AG09309 (cell line): Measurements from ENCODE around the gene RAD51B.
"Not testable (repeated sequence)": the region's sequence is repeated elsewhere in the genome, so short reads cannot be mapped to it uniquely, and the experiment has no call there.

Experiments used
- DNase-seq: peaks from one replicate; pipeline ENCODE4 v3.0.0-alpha.2; 2010; ENCODE audit warnings: low read depth
- H3K4me3 ChIP-seq: 2 replicates; pipeline ENCODE4 v1.5.1; 2011; ENCODE audit warnings: mild to moderate bottlenecking, low read depth, low read length, moderate library complexity; ENCODE audit not compliant: control insufficient read depth
- TF ChIP-seq, protein P1 (sequence below): IDR thresholded peaks from 2 replicates; pipeline ENCODE4 v1.5.1; 2011; ENCODE audit warnings: mild to moderate bottlenecking, low read depth, low read length, inconsistent platforms; ENCODE audit not compliant: insufficient read depth, control insufficient read depth; ENCODE audit errors: missing control alignments

Gene RAD51B

DNA sequence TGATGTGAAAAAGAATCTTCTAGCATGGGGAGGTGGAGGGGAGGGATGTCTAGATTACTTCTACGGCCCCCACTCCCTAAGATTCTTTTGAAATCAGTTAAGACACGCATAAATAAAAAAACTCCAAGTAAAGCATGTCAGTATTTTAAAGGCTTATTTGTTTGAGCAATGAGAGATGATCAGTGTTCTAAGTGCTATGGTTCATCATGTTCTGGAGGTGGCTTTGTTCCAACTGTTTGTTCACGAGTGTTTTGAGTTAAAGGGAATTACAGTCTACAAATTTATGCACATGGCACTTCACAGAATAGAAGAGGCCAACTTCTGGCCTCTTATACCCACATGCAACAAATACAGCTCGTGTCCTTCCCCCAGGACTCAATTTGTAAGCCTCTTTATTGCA is 394.9 kb downstream of the RAD51B start:
- DNase-seq: no peak
- TF ChIP-seq, protein P1, sequence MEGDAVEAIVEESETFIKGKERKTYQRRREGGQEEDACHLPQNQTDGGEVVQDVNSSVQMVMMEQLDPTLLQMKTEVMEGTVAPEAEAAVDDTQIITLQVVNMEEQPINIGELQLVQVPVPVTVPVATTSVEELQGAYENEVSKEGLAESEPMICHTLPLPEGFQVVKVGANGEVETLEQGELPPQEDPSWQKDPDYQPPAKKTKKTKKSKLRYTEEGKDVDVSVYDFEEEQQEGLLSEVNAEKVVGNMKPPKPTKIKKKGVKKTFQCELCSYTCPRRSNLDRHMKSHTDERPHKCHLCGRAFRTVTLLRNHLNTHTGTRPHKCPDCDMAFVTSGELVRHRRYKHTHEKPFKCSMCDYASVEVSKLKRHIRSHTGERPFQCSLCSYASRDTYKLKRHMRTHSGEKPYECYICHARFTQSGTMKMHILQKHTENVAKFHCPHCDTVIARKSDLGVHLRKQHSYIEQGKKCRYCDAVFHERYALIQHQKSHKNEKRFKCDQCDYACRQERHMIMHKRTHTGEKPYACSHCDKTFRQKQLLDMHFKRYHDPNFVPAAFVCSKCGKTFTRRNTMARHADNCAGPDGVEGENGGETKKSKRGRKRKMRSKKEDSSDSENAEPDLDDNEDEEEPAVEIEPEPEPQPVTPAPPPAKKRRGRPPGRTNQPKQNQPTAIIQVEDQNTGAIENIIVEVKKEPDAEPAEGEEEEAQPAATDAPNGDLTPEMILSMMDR: no peak
- no peak overlapping the region for H3K4me3 ChIP-seq

GRCh38 chr14:68215629-68216028 is 396.1 kb downstream of the RAD51B start:
- H3K4me3 ChIP-seq: no peak overlapping the region
- TF ChIP-seq, protein P1: no peak
- no peak for DNase-seq

GRCh38 chr14:68216079-68216478 is 396.5 kb downstream of the RAD51B start:
- TF ChIP-seq, protein P1: no peak
- no peak for DNase-seq
- no peak overlapping the region for H3K4me3 ChIP-seq

DNA sequence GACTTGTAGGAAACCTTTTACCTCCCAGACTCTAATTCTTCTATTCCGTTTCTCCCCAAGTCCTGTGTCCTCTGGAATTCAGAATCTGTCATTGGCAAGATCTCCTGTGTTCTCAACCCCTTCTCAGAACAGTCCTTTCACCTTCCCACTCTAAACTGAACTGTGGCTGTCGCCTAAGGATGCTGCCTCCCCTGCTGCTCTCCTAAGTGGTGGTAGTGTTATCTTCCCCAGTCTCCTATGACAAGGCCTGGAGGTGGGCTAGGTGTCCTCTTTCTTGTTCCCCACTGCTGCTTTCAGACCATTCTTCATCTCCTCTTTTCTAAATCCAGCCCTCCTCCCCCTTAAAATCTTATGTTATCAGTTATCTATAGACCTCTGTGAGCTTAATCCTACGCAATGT is 397.4 kb downstream of the RAD51B start:
- DNase-seq: no peak
- no peak overlapping the region for H3K4me3 ChIP-seq
- TF ChIP-seq, protein P1: no peak

- no peak for DNase-seq
- TF ChIP-seq, protein P1: no peak
- no peak overlapping the region for H3K4me3 ChIP-seq
Measured at GRCh38 chr14:68217791-68218340, 398.3 kb downstream of the RAD51B start.

DNA sequence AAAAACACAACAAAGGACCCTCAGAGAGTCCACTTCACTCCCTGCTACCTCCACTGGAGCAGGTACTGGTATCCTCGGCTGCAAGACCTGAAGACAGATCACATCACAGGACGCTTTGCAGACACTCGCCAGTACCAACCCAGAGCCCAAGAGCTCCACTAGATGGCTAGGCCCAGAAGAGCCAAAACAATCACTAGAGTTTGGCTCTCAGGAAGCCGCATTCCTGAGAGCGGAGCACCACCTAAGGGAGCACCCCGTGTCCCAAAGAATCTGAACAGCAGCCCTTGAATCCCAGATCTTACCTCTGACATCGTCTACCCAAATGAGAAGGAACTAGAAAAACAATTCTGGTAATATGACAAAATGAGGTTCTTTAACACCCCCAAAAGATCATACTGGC is 399.8 kb downstream of the RAD51B start:
- H3K4me3 ChIP-seq: no peak overlapping the region
- TF ChIP-seq, protein P1: no peak
- DNase-seq: no peak

- not testable (repeated sequence) for H3K4me3 ChIP-seq, DNase-seq
Measured at GRCh38 chr14:68221046-68221445, 401.5 kb downstream of the RAD51B start.
